IMR-90 (cell line): Measurements from ENCODE around the gene SH3TC1. TPM values are rescaled to one million over a fixed set of nuclear protein-coding genes. Genes with fewer than 3 reads are reported as not detected.

ENCODE experiments used
- ATAC-seq: fragments of 200-7000 bp; cut with Tn5 transposase; 2 replicates; pipeline ENCODE4 v1.9.1; 2020; ENCODE audit warnings: low read depth, mild to moderate bottlenecking, moderate library complexity
- BruUV-seq: library from RNA; stranded (reverse); fragments of 400-500 nt; replicated peaks from 2 replicates; lab custom pipeline; 2021; lab: Mats Ljungman, UMichigan
- CTCF ChIA-PET: fragments of 300-600 bp; formaldehyde crosslinking; extraction: SDS; loops from one replicate; lab custom pipeline; 2021; ENCODE audit warnings: antibody characterized with exemption; lab: Yijun Ruan, JAX
- POLR2A ChIA-PET: fragments of 300-600 bp; sonication (Branson Sonifier 250); formaldehyde crosslinking; loops from one replicate; lab custom pipeline; 2022; ENCODE audit warnings: antibody characterized with exemption; ENCODE audit not compliant: unreplicated experiment; lab: Charles Lee
- DNase-seq: peaks from one replicate; pipeline ENCODE4 v3.0.0; 2013
- H2AFZ ChIP-seq: replicated peaks from 2 replicates; pipeline ENCODE3; 2013; ENCODE audit warnings: low read length, mild to moderate bottlenecking; ENCODE audit not compliant: poor library complexity
- H2AK5ac ChIP-seq: 2 replicates; pipeline ENCODE4 v1.6.1; 2013; ENCODE audit warnings: low read depth, low read length, inconsistent platforms
- H2AK9ac ChIP-seq: replicated peaks from 2 replicates; pipeline ENCODE3; 2013; ENCODE audit warnings: mild to moderate bottlenecking, low read depth, low read length, moderate library complexity; ENCODE audit not compliant: poor library complexity
- H2BK120ac ChIP-seq: 2 replicates; pipeline ENCODE4 v1.6.1; 2013; ENCODE audit warnings: low read depth, low read length, inconsistent platforms
- H2BK15ac ChIP-seq: 3 replicates; pipeline ENCODE4 v1.6.1; 2013; ENCODE audit warnings: low read depth, low read length, inconsistent platforms
- H2BK20ac ChIP-seq: 2 replicates; pipeline ENCODE4 v1.6.1; 2013; ENCODE audit warnings: low read depth, mild to moderate bottlenecking, inconsistent platforms, low read length, moderate library complexity
- H2BK5ac ChIP-seq: 2 replicates; pipeline ENCODE4 v1.6.1; 2013; ENCODE audit warnings: mild to moderate bottlenecking, low read depth, low read length, inconsistent platforms; ENCODE audit not compliant: poor library complexity, severe bottlenecking
- H3K14ac ChIP-seq: replicated peaks from 2 replicates; pipeline ENCODE4 v1.6.1; 2013; ENCODE audit warnings: low read depth, low read length, inconsistent platforms
- H3K18ac ChIP-seq: 2 replicates; pipeline ENCODE4 v1.6.1; 2013; ENCODE audit warnings: low read depth, low read length, control low read depth
- H3K23ac ChIP-seq: 2 replicates; pipeline ENCODE4 v1.6.1; 2013; ENCODE audit warnings: low read depth, low read length, inconsistent platforms
- H3K27ac ChIP-seq: 2 replicates; pipeline ENCODE4 v1.5.1; 2013; ENCODE audit warnings: mild to moderate bottlenecking, control low read depth, low read length; ENCODE audit not compliant: insufficient read depth
- H3K27me3 ChIP-seq: 2 replicates; pipeline ENCODE4 v1.6.1; 2013; ENCODE audit warnings: low read length; ENCODE audit not compliant: control insufficient read depth, insufficient read depth
- H3K36me3 ChIP-seq: 2 replicates; pipeline ENCODE4 v1.6.1; 2013; ENCODE audit warnings: low read length, mixed read lengths; ENCODE audit not compliant: control insufficient read depth, insufficient read depth
- H3K4ac ChIP-seq: 2 replicates; pipeline ENCODE4 v1.6.1; 2013; ENCODE audit warnings: low read depth, low read length, inconsistent platforms
- H3K4me1 ChIP-seq: 2 replicates; pipeline ENCODE4 v1.6.1; 2013; ENCODE audit warnings: low read length, mixed read lengths; ENCODE audit not compliant: control insufficient read depth, insufficient read depth
- H3K4me2 ChIP-seq: 2 replicates; pipeline ENCODE4 v1.6.1; 2013; ENCODE audit warnings: low read depth, mild to moderate bottlenecking, control low read depth, low read length, moderate library complexity
- H3K4me3 ChIP-seq: 2 replicates; pipeline ENCODE4 v1.5.1; 2013; ENCODE audit warnings: low read depth, mild to moderate bottlenecking, control low read depth, low read length, moderate library complexity; ENCODE audit not compliant: insufficient read depth
- H3K56ac ChIP-seq: 2 replicates; pipeline ENCODE4 v1.6.1; 2013; ENCODE audit warnings: low read length, inconsistent platforms; ENCODE audit not compliant: insufficient read depth; ENCODE audit errors: extremely low read depth
- H3K79me1 ChIP-seq, 2 experiments: 2 replicates each; pipeline ENCODE4 v1.6.1; 2013; ENCODE audit warnings: low read length in 2 of 2, inconsistent platforms in 1 of 2, low read depth in 1 of 2
- H3K9ac ChIP-seq: 2 replicates; pipeline ENCODE4 v1.6.1; 2013; ENCODE audit warnings: low read depth, low read length, control low read depth
- H3K9me1 ChIP-seq: 2 replicates; pipeline ENCODE4 v1.6.1; 2013; ENCODE audit warnings: low read length, inconsistent platforms; ENCODE audit not compliant: insufficient read depth
- H3K9me3 ChIP-seq: 2 replicates; pipeline ENCODE4 v1.6.1; 2013; ENCODE audit warnings: low read length; ENCODE audit not compliant: control insufficient read depth, insufficient read depth
- H4K20me1 ChIP-seq: 2 replicates; pipeline ENCODE4 v1.6.1; 2013; ENCODE audit warnings: low read length, inconsistent platforms; ENCODE audit not compliant: insufficient read depth
- H4K5ac ChIP-seq: 2 replicates; pipeline ENCODE4 v1.6.1; 2013; ENCODE audit warnings: mild to moderate bottlenecking, low read depth, low read length, control low read depth
- H4K8ac ChIP-seq, 2 experiments: 2 replicates each; pipeline ENCODE4 v1.6.1; 2013; ENCODE audit warnings: low read depth in 2 of 2, low read length in 2 of 2, control low read depth in 1 of 2, inconsistent platforms in 1 of 2
- H4K91ac ChIP-seq: 2 replicates; pipeline ENCODE4 v1.6.1; 2013; ENCODE audit warnings: low read depth, low read length, inconsistent platforms; ENCODE audit not compliant: insufficient read depth
- CHD1 ChIP-seq: IDR thresholded peaks from 2 replicates; pipeline ENCODE4 v1.6.1; 2012; ENCODE audit warnings: low read depth, low read length, improper control_type of control experiment
- RAD21 ChIP-seq: IDR thresholded peaks from 2 replicates; pipeline ENCODE4 v1.6.1; 2012; ENCODE audit warnings: low read length, improper control_type of control experiment
- WGBS, 2 experiments: methylation state at CpG; one replicate each; pipeline versions ENCODE4 v1.1.5 to v1.1.7; 2013; ENCODE audit warnings: missing lambda C conversion rate in 2 of 2; ENCODE audit not compliant: insufficient read length in 1 of 2; ENCODE audit errors: extremely low coverage in 2 of 2; 5-methylcytosine and 5-hydroxymethylcytosine counted together
- dilution Hi-C: fragments of 300-500 bp; cut with HindIII; formaldehyde crosslinking; loops from one replicate; pipeline ENCODE4 v1.14.3; 2018; ENCODE audit warnings: low sequenced_read_pairs; ENCODE audit not compliant: unreplicated experiment
- in situ Hi-C: fragments of 300-500 bp; cut with MboI; formaldehyde crosslinking; loops from 3 replicates; pipeline ENCODE4 v1.14.3; 2019; ENCODE audit warnings: low sequenced_read_pairs, inconsistent platforms, mixed read lengths
- intact Hi-C: fragments of 100-400 bp; cut with micrococcal nuclease; formaldehyde crosslinking; loops from 2 replicates; pipeline ENCODE4 v1.10.0; 2022
- polyA plus RNA-seq, 3 experiments: library from polyadenylated mRNA; depleted of rRNA; stranded (reverse); fragments of >200 nt; gene quantifications; 2 replicates each; pipeline ENCODE4 v1.2.3, GENCODE V29; 2012; ENCODE audit warnings: low replicate concordance in 1 of 3
- total RNA-seq: library from RNA; depleted of rRNA; stranded (reverse); fragments of >200 nt; gene quantifications from 2 replicates; pipeline ENCODE4 v1.2.3, GENCODE V29; 2012

The SH3TC1 gene
- total and polyA plus RNA-seq, 2 of the 4 experiments (the other 2 are of a cell fraction): 1.6 to 2.2 TPM

DNA sequence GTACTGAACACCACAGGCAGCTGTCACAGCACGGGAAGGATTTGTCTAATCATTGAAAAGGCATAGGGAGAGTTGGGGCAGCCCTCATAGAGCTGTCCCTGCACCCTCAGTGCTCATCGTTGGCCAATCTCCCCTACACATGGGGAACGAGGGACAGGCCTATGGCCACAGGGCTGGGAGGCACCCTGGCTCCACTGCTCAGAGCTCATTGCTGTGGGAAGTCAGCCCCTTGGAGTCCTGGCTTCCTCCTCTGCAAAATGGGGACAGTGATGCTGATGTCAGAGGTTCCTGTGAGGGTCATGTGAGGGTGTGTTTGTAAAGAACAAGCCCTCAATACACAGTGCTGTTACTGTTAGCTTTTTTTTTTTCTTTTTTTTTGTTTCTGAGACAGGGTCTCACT, 51.1 kb downstream of the SH3TC1 start:
- WGBS, 2 experiments: no CpG with 5 or more reads among the region's 3 CpGs
- no peak for ATAC-seq

More for the DNA sequence above, 51.1 kb downstream of the SH3TC1 start:
- Histone ChIP-seq H4K20me1 (no peaks in the 10 kb centered on the region), H3K18ac (no peak overlapping the region), H3K4me2 (no peak overlapping the region), H2AK5ac (no peak overlapping the region), H2BK20ac (no peak overlapping the region), H3K4me1 (peaks cover 11% of the 10 kb centered on the region; the same call in 1 of the 2 replicates), H2AK9ac (no peak overlapping the region), H3K23ac (no peak overlapping the region), H3K4me3 (no peak overlapping the region), H3K14ac (no peak overlapping the region), H2BK15ac (no peak overlapping the region), H3K27ac (no peak overlapping the region), H3K79me1 (no peaks in the 10 kb centered on the region), H3K9ac (no peak overlapping the region), H3K36me3 (no peaks in the 10 kb centered on the region), H2BK120ac (no peak overlapping the region), H4K91ac (no peak overlapping the region), H3K4ac (no peak overlapping the region), H3K9me1 (no peaks in the 10 kb centered on the region; the same call in 1 of the 2 replicates), H2AFZ (no peak overlapping the region), H4K8ac (no peak overlapping the region), H2BK5ac (no peak overlapping the region), H3K56ac (no peak overlapping the region), H3K27me3 (peaks cover 3% of the 10 kb centered on the region; the same call in 1 of the 2 replicates), H3K9me3 (no peaks in the 10 kb centered on the region; the same call in 1 of the 2 replicates), H4K5ac (no peak overlapping the region)
- dilution Hi-C loops: no loop called here
- intact Hi-C loops: no loop called here
- in situ Hi-C loops: no loop called here
- POLR2A ChIA-PET: no interaction called here
- CTCF ChIA-PET: no interaction called here
- TF ChIP-seq CHD1 (no peak), RAD21 (no peak)
- no peak for DNase-seq
- no TSS peak for BruUV-seq
